Neural cell (in vitro differentiated cells): ENCODE results near the gene GPC5. TPM values are rescaled to one million over a fixed set of nuclear protein-coding genes. Genes with fewer than 3 reads are reported as not detected.

ENCODE experiments used
- H2AFZ ChIP-seq: fragments of 200-600, 300-800 bp; sonication (generic), shearing (Covaris generic); 2 replicates; pipeline ENCODE4 v1.6.0; 2014; ENCODE audit warnings: low read depth, mild to moderate bottlenecking, antibody characterized with exemption, low read length, moderate library complexity
- H3F3A ChIP-seq: fragments of 200-600 bp; shearing (Covaris generic); 2 replicates; pipeline ENCODE4 v1.6.1; 2016; ENCODE audit warnings: mild to moderate bottlenecking, moderate library complexity, mixed read lengths, antibody characterized with exemption, low read length; ENCODE audit not compliant: insufficient read depth, poor library complexity, severe bottlenecking
- H3K27ac ChIP-seq: fragments of 200-600, 300-800 bp; sonication (generic), shearing (Covaris generic); 2 replicates; pipeline ENCODE4 v1.5.1; 2014; ENCODE audit warnings: mild to moderate bottlenecking, low read length, moderate library complexity
- H3K27me3 ChIP-seq: fragments of 300-800, 200-600 bp; sonication (generic), shearing (Covaris generic); 2 replicates; pipeline ENCODE4 v1.6.0; 2014; ENCODE audit warnings: mild to moderate bottlenecking, low read depth, low read length, moderate library complexity; ENCODE audit not compliant: insufficient read depth
- H3K36me3 ChIP-seq: fragments of 300-800, 200-600 bp; sonication (generic), shearing (Covaris generic); 2 replicates; pipeline ENCODE4 v1.5.1; 2014; ENCODE audit warnings: mild to moderate bottlenecking, antibody characterized with exemption, low read length, moderate library complexity; ENCODE audit not compliant: insufficient read depth
- H3K4me2 ChIP-seq: fragments of 300-800, 200-600 bp; sonication (generic), shearing (Covaris generic); 2 replicates; pipeline ENCODE4 v1.6.0; 2014; ENCODE audit warnings: mild to moderate bottlenecking, low read length
- H3K4me3 ChIP-seq: fragments of 300-800, 200-600 bp; sonication (generic), shearing (Covaris generic); 2 replicates; pipeline ENCODE4 v1.5.1; 2014; ENCODE audit warnings: mild to moderate bottlenecking, low read length, moderate library complexity
- H3K79me2 ChIP-seq: fragments of 200-600 bp; shearing (Covaris generic); replicated peaks from 2 replicates; pipeline ENCODE4 v1.6.0; 2014; ENCODE audit warnings: mild to moderate bottlenecking, low read length, moderate library complexity; ENCODE audit not compliant: insufficient read depth
- H3K9ac ChIP-seq: fragments of 300-800, 200-600 bp; sonication (generic), shearing (Covaris generic); 2 replicates; pipeline ENCODE4 v1.6.1; 2016; ENCODE audit warnings: mild to moderate bottlenecking, low read length, mixed read lengths
- H3K9me2 ChIP-seq: fragments of 200-600 bp; shearing (Covaris generic); 2 replicates; pipeline ENCODE4 v1.6.1; 2016; ENCODE audit warnings: mild to moderate bottlenecking, low read length, mixed read lengths; ENCODE audit not compliant: insufficient read depth
- H3K9me3 ChIP-seq: fragments of 200-600, 300-800 bp; sonication (generic), shearing (Covaris generic); 2 replicates; pipeline ENCODE4 v1.6.1; 2016; ENCODE audit warnings: mild to moderate bottlenecking, mixed run types, low read length, moderate library complexity, mixed read lengths
- H4K20me1 ChIP-seq: fragments of 200-600 bp; shearing (Covaris generic); 2 replicates; pipeline ENCODE4 v1.6.1; 2016; ENCODE audit warnings: mild to moderate bottlenecking, mixed run types; ENCODE audit not compliant: insufficient read depth
- CTCF ChIP-seq: fragments of 450-650 bp; IDR thresholded peaks from 2 replicates; pipeline ENCODE4 v1.5.1; 2014; ENCODE audit warnings: antibody characterized with exemption, mild to moderate bottlenecking, moderate library complexity; ENCODE audit not compliant: poor library complexity, severe bottlenecking
- EP300 ChIP-seq: fragments of 450-650 bp; conservative IDR thresholded peaks from 2 replicates; pipeline ENCODE4 v1.6.1; 2014; ENCODE audit warnings: antibody characterized with exemption, mild to moderate bottlenecking, moderate library complexity; ENCODE audit not compliant: poor library complexity, severe bottlenecking
- EZH2 ChIP-seq: fragments of 200-600, 300-800 bp; shearing (Covaris generic), sonication (generic); IDR thresholded peaks from 2 replicates; pipeline ENCODE4 v1.6.1; 2014; ENCODE audit warnings: antibody characterized with exemption, low read length, borderline replicate concordance, mild to moderate bottlenecking; ENCODE audit not compliant: insufficient read depth, poor library complexity, severe bottlenecking
- MXI1 ChIP-seq: fragments of 450-650 bp; conservative IDR thresholded peaks from 2 replicates; pipeline ENCODE4 v1.6.1; 2014; ENCODE audit warnings: antibody characterized with exemption, mild to moderate bottlenecking; ENCODE audit not compliant: poor library complexity, severe bottlenecking
- POLR2AphosphoS5 ChIP-seq: IDR thresholded peaks from 2 replicates; pipeline ENCODE4 v1.6.1; 2012
- RAD21 ChIP-seq: fragments of 450-650 bp; conservative IDR thresholded peaks from 2 replicates; pipeline ENCODE4 v1.6.1; 2014; ENCODE audit warnings: antibody characterized with exemption, mild to moderate bottlenecking, moderate library complexity
- REST ChIP-seq: IDR thresholded peaks from 2 replicates; pipeline ENCODE4 v1.6.1; 2012; ENCODE audit warnings: borderline replicate concordance
- SMC3 ChIP-seq: fragments of 450-650 bp; conservative IDR thresholded peaks from 2 replicates; pipeline ENCODE4 v1.6.1; 2014; ENCODE audit warnings: antibody characterized with exemption, mild to moderate bottlenecking, moderate library complexity; ENCODE audit not compliant: poor library complexity
- TAF1 ChIP-seq: IDR thresholded peaks from 2 replicates; pipeline ENCODE4 v1.6.1; 2012; ENCODE audit warnings: low read depth
- polyA plus RNA-seq: library from polyadenylated mRNA; depleted of rRNA; stranded (reverse); fragments of >200 nt; gene quantifications from 2 replicates; pipeline ENCODE4 v1.2.3, GENCODE V29; 2014

The GPC5 gene
- polyA plus RNA-seq, 1 donor from 2014 or later: 5.0 TPM

GRCh38 chr13:91567485-91568207 is 169.2 kb downstream of the GPC5 start:
- H3K4me2 ChIP-seq: no peak overlapping the region
- no peaks in the 10 kb centered on the region for H3F3A ChIP-seq
- H3K9me3 ChIP-seq: no peaks in the 10 kb centered on the region
- H3K4me3 ChIP-seq: no peak overlapping the region
- no peaks in the 10 kb centered on the region for H3K27me3 ChIP-seq
- no peak overlapping the region for H3K9ac ChIP-seq
- no peaks in the 10 kb centered on the region for H3K9me2 ChIP-seq
- no peak overlapping the region for H3K27ac ChIP-seq
- H4K20me1 ChIP-seq: no peaks in the 10 kb centered on the region
- no peaks in the 10 kb centered on the region for H3K79me2 ChIP-seq
- TF ChIP-seq EP300 (peak; percentile 87), SMC3 (no peak), POLR2AphosphoS5 (peak; percentile 59)
- H3K36me3 ChIP-seq: no peaks in the 10 kb centered on the region
- no peak overlapping the region for H2AFZ ChIP-seq

- no peaks in the 10 kb centered on the region for H3K9me3 ChIP-seq
- TF ChIP-seq TAF1: no peak
- no peak for TF ChIP-seq POLR2AphosphoS5
- TF ChIP-seq EP300: no peak
- no peak for TF ChIP-seq CTCF
- TF ChIP-seq REST: no peak
- TF ChIP-seq RAD21: no peak
- TF ChIP-seq SMC3: no peak
- no peak for TF ChIP-seq EZH2
- TF ChIP-seq MXI1: no peak
- H3K4me3 ChIP-seq: no peak overlapping the region
- H2AFZ ChIP-seq: no peak overlapping the region
- H3K27me3 ChIP-seq: no peaks in the 10 kb centered on the region
- no peaks in the 10 kb centered on the region for H4K20me1 ChIP-seq
- no peaks in the 10 kb centered on the region for H3K9me2 ChIP-seq
- H3K36me3 ChIP-seq: no peaks in the 10 kb centered on the region
- no peaks in the 10 kb centered on the region for H3K79me2 ChIP-seq
- H3F3A ChIP-seq: no peaks in the 10 kb centered on the region
- H3K27ac ChIP-seq: no peak overlapping the region
- H3K4me2 ChIP-seq: no peak overlapping the region
- H3K9ac ChIP-seq: no peak overlapping the region
Measured at GRCh38 chr13:91571681-91572080, 173.3 kb downstream of the GPC5 start.
